B cell (primary cell): ENCODE results near the gene BHLHE23.

Experiments used
- CTCF ChIP-seq: fragments of 200-600 bp; IDR thresholded peaks from one replicate; pipeline ENCODE4 v1.8.0; 2022; ENCODE audit warnings: antibody characterized with exemption, mild to moderate bottlenecking
- EZH2 ChIP-seq: IDR thresholded peaks from 2 replicates; pipeline ENCODE4 v1.6.1; 2012; ENCODE audit warnings: borderline replicate concordance, low read depth, mild to moderate bottlenecking, moderate library complexity, low read length; ENCODE audit not compliant: insufficient read depth, poor library complexity, severe bottlenecking

- TF ChIP-seq CTCF (no peak), EZH2 (no peak)
Measured at GRCh38 chr20:63014710-63015109, 7.9 kb upstream of the BHLHE23 start.
